Stimulated activated naive CD8-positive, alpha-beta T cell treated with anti-CD3 and anti-CD28 coated beads, Interleukin-15, Interleukin-2, amounts not matched to agents 100 U/mL and 50 U/mL, for 24 hours (primary cell): ENCODE measurements around the gene ERVK3-1.

Experiments
- ATAC-seq: fragments of 150-1000 bp; cut with Tn5 transposase; one replicate; pipeline ENCODE4 v1.10.0; 2021
- DNase-seq: peaks from one replicate; pipeline ENCODE4 v3.0.0; 2021

ERVK3-1 gene

DNA sequence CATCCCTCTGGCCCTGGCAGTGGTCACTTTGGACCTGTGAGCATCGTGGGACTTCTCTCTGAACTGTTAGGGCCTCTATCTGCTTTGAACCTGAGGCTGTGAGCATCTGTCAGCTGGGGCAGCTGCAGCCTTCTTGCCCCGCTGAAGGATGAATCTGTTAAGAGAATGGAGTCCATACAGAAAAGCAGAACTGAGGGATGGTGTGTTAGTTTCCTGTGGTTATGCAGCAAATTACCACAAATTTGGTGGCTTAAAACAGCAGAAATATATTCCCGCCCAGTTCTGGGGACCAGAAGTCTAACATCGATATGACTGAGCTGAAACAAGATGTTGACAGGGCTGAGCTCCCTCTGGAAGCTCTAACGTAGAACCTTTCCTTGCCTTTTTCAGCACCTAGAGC lies 59.0 kb downstream of the ERVK3-1 start:
- ATAC-seq (no peak), DNase-seq (no peak)
